HG02678 (cell line): ENCODE measurements around the gene PRRT4.

Experiments used
- ATAC-seq: cut with Tn5 transposase; IDR thresholded peaks from one replicate; pipeline ENCODE4 v1.9.1; 2021; ENCODE audit warnings: mild to moderate bottlenecking, moderate library complexity; ENCODE audit not compliant: unreplicated experiment

The PRRT4 gene

DNA sequence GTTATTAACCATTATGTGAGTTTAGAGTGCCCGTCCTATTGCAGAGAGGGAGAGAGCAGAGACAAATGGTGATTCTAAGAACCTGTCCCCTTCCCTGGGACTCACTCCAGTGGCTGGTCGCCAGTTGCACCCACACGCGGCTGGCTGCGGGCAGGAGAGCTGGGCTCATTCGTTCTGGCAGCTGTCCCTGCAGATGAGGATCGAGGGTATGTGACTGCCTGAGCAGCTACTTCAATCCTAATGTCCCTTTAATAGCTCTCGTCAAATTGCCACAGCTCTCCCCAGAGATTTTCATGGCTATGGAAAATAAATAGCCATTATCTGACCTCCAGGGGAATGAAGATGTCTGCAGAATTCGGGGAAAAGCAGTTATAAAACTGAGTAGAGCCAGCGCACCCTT is 59.4 kb downstream of the PRRT4 start:
- no peak for ATAC-seq
